GM21529 (cell line): ENCODE measurements around the gene TRIM8.

Experiments used
- ATAC-seq: cut with Tn5 transposase; IDR thresholded peaks from one replicate; pipeline ENCODE4 v1.9.1; 2021; ENCODE audit not compliant: unreplicated experiment

The TRIM8 gene

DNA sequence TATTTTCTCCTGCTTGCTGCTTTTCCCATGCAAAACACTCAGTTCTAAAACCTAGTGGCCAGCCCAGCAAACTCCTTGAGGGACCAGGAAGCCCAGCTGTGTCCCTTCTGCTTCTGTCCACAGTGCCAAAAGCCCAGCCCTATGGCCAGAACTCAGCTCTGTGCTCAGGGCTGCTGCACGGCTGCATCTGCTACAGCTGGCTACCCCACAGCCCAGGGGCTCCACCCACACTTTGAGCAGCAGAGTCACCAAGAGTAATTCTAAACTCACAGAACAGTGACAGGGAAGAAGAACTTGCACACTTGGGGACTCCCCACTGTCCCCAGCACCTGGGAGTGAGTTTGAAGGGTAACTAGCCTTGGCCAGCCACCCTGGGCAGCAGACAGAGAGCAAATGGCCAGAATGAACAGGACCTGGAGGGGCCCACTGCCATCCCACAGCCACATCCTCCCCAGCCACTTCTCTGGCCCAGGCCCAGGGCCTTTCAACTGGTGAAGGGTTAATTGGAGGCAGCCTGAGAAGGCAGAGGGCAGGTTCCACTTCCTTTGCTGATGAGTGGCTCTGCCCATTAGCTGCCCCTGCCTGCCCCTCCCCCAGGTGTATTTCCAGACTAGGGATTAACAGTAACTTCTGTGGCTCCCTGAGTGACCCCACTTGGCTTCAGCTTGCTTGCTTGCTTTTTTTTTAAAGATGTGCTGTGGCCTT, 28.1 kb upstream of the TRIM8 start:
- peak; percentile 77 for ATAC-seq

DNA sequence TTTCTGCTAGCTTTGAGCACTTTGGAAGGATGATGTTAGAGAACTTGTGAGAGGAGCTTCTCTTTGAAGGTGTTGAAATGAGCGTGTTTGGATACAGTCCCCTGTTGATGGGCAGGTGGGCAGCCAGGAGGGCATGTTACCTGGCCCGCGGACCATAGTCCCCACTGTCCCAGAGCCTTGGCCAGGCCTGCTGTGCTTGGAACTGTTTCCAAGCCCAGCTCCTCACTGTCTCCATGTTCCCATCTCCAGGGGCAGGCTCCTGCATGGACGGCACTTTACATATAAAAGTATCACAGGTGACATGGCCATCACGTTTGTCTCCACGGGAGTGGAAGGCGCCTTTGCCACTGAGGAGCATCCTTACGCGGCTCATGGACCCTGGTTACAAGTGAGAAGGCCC, 27.2 kb upstream of the TRIM8 start:
- no peak for ATAC-seq

DNA sequence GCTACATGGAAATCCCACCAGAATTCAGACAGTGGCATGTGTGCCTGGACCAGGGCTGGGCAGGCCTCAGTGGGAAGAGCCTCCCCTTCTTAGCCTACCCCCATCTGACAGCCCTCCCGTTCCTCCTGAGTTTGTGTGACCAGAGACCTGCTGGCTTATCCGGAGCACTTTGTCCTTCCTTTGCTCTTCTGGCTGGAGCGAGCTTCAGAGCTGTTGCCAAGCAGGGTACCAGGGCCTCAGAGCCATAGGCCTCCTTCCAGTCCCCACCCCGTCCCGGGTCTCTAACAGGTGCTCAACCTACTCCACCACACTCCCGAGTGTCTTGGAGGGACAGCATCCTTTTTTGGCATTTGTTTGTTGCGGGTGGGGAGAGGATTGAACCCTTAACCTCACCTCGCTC, 26.5 kb upstream of the TRIM8 start:
- ATAC-seq: no peak

DNA sequence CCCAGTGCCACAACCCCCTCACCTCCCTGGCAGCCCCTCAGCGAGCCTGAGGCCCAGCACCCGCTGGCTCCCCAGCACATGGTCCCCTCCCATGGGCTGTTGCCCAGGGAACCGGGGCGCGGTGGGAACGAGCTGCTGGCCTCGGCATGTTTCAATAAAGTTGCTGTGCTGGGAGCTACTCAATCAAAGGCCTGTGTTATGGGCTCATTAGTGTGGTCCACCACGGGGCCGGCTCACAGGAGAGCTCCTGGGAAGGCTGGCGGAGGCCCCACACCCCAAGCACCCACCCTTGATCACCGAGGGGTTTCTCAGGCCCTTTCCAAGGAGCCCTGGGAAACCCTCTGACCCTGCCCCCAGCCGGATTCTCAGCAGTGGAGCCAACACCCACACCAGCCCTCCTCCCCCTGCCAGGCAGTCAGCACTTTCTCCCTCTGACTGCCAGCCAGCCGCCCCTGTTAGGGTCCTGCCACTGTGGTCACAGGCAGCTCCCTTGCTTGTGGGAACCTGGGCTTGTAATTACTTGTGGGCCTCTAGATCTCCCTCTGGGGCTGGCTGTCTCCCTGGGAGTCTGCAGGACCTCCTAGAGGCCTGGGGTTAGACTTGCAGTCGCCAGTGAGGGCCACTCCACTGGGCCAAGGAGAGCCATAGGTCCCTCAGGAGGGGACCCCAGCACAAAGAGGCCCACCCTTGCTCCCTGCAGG, 24.8 kb upstream of the TRIM8 start:
- no peak for ATAC-seq

DNA sequence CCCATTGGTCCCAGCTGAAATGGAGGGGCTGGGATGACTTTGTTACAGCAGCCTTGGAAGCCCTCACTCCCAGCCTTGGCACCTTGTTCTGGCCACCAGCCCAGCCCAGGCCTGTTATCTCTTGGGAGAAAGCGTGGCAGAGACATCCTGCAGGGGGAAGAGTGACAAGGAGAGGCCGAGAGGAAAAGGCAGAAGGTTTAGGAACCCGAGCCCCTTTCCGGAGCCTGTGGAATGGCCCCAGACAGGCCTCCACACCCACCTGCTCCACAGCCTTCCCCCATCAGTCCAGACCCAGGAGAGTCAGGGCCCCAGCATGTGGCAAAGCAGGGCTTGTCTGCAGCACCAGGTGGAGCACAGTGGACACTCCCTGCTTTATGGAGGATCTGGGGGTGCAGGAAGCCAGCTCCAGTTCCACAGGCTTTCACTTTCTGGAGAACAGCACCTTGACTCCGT, 24.1 kb upstream of the TRIM8 start:
- no peak for ATAC-seq

DNA sequence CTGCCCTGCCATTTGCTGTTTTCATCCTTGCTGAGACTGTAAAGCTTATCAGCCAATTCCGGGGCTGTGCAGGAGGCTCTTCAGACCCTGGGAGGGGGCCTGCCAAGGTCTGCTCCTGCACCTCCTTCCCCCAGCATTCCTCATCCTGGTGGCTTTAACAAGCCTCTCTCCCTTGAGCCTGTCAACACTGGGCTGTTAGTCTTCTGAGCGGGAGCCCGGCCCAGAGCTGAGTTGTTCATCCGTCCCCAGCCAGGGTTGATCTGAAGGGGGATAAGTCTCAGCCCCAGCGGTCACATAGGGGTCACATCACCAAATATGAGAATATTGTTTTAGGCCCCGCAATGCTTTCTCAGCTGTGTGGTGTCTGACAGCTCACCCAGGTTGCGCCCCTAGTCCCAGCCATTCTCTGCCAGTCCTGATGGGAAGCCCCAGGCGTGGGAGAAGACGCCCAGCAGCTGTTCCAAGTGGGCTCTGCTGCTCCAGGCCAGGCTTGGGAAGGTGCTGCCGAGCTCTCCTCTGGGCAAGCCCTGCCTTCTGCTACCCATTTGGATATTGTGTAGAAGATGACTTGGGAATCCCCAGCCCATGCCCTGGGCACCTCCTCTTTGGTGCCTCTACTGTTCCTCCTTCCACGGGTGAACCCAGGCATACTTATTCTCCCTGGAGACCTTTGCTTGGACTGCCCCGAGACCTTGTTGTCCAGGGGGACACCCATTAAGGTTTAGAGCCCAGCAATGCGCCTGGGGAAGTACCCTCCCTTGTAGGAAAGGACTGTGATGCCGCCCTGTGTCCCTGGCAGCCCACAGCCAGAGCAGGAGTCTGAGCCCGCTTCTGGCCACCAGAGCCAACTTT, 23.5 kb upstream of the TRIM8 start:
- no peak for ATAC-seq

GRCh38 chr10:102621443-102622325, 22.6 kb upstream of the TRIM8 start:
- no peak for ATAC-seq

DNA sequence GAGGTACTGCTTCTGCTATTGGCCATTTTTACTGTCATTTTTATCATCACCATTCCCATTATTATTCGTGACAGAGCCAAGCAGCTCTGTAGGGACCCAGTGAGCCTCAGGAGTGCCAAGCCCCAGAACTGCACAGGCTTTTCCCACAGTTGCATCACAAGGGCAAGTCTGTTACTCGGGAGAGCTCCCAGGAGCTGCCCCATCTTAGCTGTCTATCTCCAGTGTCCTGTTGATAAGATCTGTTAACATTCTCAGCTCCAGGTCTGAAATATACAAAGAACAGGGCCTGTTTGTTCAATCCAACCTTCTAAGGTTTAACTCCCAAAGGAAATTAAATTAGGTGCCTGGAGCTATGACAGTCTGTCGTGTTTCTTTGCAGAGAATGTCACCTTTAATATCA, 20.2 kb upstream of the TRIM8 start:
- no peak for ATAC-seq

GRCh38 chr10:102624751-102625645, 19.3 kb upstream of the TRIM8 start:
- no peak for ATAC-seq

DNA sequence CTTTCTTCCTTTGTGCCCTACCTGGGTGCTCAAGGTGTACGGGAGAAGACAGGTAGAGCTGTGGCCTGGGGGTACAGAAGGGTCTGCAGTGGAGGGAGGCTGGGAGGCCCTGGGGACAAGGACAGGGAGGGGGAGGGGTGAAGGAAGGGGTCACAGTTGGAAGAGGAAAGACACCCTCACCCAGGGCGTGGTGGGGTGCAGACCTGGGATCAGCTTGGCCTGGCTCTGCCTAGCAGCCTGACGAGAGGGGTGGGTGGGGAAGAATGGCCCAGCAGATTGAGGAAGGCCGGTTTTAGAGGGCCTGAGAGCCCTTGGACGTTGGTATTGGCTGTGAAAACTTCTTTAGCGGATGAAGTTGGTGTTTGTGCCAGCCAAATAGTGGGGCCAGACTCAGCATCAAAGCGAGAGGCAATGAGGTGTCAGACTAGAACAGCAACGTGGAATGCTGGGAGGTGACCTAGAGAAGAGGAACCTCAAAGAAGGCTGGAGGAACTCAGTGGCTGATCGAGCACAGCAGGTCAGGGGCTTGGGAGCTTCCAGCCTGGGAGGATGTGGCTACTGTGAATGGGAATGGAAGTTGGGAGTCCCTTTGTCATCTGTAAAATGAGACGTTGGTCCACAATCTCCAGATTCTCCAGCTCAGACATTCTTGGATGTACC, 18.1 kb upstream of the TRIM8 start:
- no peak for ATAC-seq

DNA sequence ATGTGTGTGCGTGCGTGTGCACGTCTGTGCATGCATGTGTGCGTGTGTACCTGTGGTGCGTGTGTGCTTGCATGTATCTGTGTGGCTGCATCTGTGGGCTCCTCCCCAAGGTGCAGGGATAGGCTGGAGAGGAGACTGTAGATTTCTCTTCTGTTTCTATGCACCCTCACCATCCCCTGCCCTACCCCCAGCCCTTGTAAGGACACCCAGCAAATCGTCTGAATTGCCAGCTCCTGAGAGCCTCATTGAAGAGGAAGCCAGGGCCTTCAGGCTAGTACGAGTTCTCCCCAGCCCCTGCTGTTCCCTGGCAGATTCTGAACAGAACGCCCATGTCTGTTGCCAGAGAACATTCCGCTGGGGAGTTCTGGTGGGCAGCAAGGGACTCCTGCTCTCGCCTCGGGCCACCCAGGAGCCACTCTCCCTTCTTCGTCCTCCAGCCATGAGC, 17.0 kb upstream of the TRIM8 start:
- no peak for ATAC-seq

- ATAC-seq: no peak
Observed at GRCh38 chr10:102627736-102628293, 16.5 kb upstream of the TRIM8 start.

- no peak for ATAC-seq
Observed at GRCh38 chr10:102628451-102628911, 15.8 kb upstream of the TRIM8 start.

- ATAC-seq: no peak
Observed at GRCh38 chr10:102629661-102630614, 14.3 kb upstream of the TRIM8 start.

GRCh38 chr10:102630663-102631062, 13.6 kb upstream of the TRIM8 start:
- ATAC-seq: no peak

DNA sequence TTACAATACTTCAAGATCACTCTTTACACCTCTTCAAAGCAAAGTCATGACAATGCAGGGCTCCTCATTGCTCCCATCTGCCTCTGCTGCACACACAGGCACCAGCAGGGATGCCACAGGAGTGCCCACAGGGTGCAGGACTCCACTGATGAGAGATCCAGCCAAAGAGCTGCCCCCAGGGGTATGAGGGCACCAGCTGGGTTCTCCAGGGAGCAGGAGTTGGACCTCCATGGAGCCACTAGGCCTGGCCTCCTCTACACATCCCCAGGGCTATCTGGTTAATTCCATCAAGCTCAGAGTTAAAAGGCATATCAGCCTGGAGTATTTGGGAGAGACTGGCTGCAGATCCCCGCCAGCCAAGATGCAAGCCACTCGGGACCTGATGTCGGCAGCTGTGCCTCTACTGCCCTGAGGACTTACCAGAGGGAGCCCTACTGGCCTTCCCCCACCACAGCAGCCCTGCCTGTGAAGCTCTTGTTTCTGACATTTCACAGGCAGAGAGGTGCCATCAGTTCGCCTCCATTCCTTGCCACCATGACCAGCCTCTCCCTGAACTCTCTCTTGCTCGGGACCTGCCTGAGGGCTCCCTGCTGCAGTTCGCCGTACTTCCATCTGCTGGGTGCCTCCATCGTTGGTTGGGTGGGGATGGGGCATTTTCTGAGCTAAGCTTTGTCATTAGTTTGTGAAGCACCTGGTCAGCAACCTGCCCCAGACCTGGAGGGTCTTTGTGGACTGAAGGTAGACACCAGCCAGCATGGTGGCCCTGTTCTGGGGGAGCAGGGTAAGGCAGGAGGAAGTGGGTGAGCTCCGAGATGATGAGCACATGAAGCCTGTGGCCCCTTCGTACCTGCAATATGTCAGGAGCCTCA, 12.5 kb upstream of the TRIM8 start:
- no peak for ATAC-seq
